RWPE2 (cell line): ENCODE data around the gene FBLIM1.

Experiments
- ATAC-seq: fragments of 200-7000 bp; cut with Tn5 transposase; 3 replicates; pipeline ENCODE4 v1.9.1; 2021; ENCODE audit warnings: low read depth
- DNase-seq: peaks from one replicate; pipeline ENCODE4 v3.0.0-alpha.2; 2020; ENCODE audit warnings: low spot score
- H3K27ac ChIP-seq: fragments of 450-650 bp; 2 replicates; pipeline ENCODE4 v1.5.1; 2017; ENCODE audit warnings: mild to moderate bottlenecking; ENCODE audit not compliant: poor library complexity, severe bottlenecking
- H3K27me3 ChIP-seq: fragments of 250-450 bp; sonication (Bioruptor Pico); 2 replicates; pipeline ENCODE4 v1.5.1; 2021; ENCODE audit warnings: mild to moderate bottlenecking, moderate library complexity; ENCODE audit not compliant: insufficient read depth, poor library complexity, severe bottlenecking
- H3K36me3 ChIP-seq: fragments of 250-450 bp; sonication (Bioruptor Pico); 2 replicates; pipeline ENCODE4 v1.5.1; 2020; ENCODE audit warnings: low read depth, mild to moderate bottlenecking, moderate library complexity
- H3K4me1 ChIP-seq: fragments of 250-450 bp; sonication (Bioruptor Pico); 2 replicates; pipeline ENCODE4 v1.5.1; 2021; ENCODE audit warnings: mild to moderate bottlenecking, moderate library complexity; ENCODE audit not compliant: insufficient read depth, poor library complexity, severe bottlenecking
- H3K4me3 ChIP-seq: fragments of 250-450 bp; sonication (Bioruptor Pico); 2 replicates; pipeline ENCODE4 v1.5.1; 2021; ENCODE audit warnings: mild to moderate bottlenecking, moderate library complexity; ENCODE audit not compliant: severe bottlenecking
- H3K9me3 ChIP-seq: fragments of 250-450 bp; sonication (Bioruptor Pico); 2 replicates; pipeline ENCODE4 v1.5.1; 2021; ENCODE audit warnings: mild to moderate bottlenecking, moderate library complexity; ENCODE audit not compliant: severe bottlenecking
- TF ChIP-seq, protein P1 (sequence below): fragments of 450-650 bp; IDR thresholded peaks from one replicate; pipeline ENCODE4 v1.5.1; 2017; ENCODE audit warnings: mild to moderate bottlenecking, moderate library complexity; ENCODE audit not compliant: poor library complexity, severe bottlenecking

Gene FBLIM1

DNA sequence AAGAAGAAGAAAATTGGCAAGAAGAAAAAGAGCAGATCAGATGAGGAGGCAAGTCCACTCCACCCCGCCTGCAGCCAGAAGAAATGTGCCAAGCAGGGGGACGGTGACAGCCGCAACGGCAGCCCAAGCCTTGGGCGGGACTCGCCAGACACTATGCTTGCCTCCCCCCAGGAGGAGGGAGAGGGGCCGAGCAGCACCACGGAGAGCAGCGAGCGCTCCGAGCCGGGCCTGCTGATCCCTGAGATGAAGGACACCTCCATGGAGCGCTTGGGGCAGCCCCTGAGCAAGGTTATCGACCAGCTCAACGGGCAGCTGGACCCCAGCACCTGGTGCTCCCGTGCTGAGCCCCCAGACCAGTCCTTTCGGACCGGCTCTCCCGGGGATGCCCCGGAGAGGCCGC is 31.6 kb upstream of the FBLIM1 start:
- peaks cover 33% of the 10 kb centered on the region for H3K36me3 ChIP-seq
- no peaks in the 10 kb centered on the region for H3K27me3 ChIP-seq

GRCh38 chr1:15727424-15727823 is 31.2 kb upstream of the FBLIM1 start:
- TF ChIP-seq, protein P1, sequence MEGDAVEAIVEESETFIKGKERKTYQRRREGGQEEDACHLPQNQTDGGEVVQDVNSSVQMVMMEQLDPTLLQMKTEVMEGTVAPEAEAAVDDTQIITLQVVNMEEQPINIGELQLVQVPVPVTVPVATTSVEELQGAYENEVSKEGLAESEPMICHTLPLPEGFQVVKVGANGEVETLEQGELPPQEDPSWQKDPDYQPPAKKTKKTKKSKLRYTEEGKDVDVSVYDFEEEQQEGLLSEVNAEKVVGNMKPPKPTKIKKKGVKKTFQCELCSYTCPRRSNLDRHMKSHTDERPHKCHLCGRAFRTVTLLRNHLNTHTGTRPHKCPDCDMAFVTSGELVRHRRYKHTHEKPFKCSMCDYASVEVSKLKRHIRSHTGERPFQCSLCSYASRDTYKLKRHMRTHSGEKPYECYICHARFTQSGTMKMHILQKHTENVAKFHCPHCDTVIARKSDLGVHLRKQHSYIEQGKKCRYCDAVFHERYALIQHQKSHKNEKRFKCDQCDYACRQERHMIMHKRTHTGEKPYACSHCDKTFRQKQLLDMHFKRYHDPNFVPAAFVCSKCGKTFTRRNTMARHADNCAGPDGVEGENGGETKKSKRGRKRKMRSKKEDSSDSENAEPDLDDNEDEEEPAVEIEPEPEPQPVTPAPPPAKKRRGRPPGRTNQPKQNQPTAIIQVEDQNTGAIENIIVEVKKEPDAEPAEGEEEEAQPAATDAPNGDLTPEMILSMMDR = no peak
- Histone ChIP-seq H3K4me1 (no peaks in the 10 kb centered on the region), H3K27me3 (no peaks in the 10 kb centered on the region), H3K4me3 (no peak overlapping the region), H3K9me3 (no peaks in the 10 kb centered on the region), H3K36me3 (peaks cover 33% of the 10 kb centered on the region), H3K27ac (no peak overlapping the region)
- ATAC-seq (no peak), DNase-seq (peak; percentile 37)

More for the DNA sequence above, 31.6 kb upstream of the FBLIM1 start:
- no peak overlapping the region for H3K27ac ChIP-seq
- no peak for ATAC-seq
- H3K9me3 ChIP-seq = no peaks in the 10 kb centered on the region
- no peak overlapping the region for H3K4me3 ChIP-seq
- H3K4me1 ChIP-seq = no peaks in the 10 kb centered on the region
- TF ChIP-seq, protein P1 = no peak
- peak; percentile 48 for DNase-seq

GRCh38 chr1:15727866-15728534 is 30.6 kb upstream of the FBLIM1 start:
- Histone ChIP-seq H3K9me3 (no peaks in the 10 kb centered on the region), H3K4me3 (no peak overlapping the region), H3K27ac (no peak overlapping the region), H3K36me3 (peaks cover 33% of the 10 kb centered on the region), H3K4me1 (no peaks in the 10 kb centered on the region), H3K27me3 (no peaks in the 10 kb centered on the region)
- ATAC-seq (no peak), DNase-seq (peak; percentile 54)
- TF ChIP-seq, protein P1 = no peak

DNA sequence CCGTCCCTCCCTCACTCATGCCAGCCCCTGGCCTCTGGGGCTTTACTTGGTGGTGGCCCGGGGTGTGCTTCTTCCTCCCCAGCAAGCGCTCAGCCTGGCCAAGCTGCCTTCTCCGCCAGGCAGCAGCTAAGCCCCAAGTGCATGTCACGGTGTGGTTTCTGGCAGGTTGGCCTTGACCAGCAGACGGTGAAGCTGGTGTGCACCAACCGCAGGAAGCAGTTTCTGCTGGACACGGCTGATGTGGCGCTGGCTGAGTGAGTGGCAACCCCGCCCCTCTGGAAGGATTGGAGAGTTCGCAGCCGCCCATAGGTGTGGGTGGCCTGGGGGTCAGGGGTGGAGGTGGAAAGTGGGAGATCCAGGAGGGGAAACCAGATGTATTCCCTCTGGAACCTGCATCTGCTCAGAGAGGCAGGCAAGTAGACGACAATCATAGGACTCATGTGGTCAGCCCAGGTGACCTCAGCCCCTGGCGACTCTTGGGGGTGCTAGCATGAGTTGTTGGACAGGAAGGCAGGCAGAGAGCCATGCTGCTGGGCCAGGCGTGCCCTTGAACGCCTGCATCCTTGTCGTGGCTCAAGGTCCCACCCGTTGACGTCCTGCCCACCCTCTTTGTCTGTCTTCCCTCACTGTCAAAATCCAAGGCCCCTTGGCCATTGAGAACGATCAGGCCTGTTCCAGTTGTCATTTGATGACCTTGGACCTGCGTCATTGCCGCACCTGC is 29.5 kb upstream of the FBLIM1 start:
- no peaks in the 10 kb centered on the region for H3K9me3 ChIP-seq
- peak; percentile 51 for DNase-seq
- peaks cover 38% of the 10 kb centered on the region for H3K36me3 ChIP-seq
- H3K4me3 ChIP-seq = no peak overlapping the region
- H3K4me1 ChIP-seq = no peaks in the 10 kb centered on the region
- H3K27ac ChIP-seq = no peak overlapping the region
- no peaks in the 10 kb centered on the region for H3K27me3 ChIP-seq
- ATAC-seq = no peak
- TF ChIP-seq, protein P1 = no peak

GRCh38 chr1:15730423-15730822 is 28.2 kb upstream of the FBLIM1 start:
- Histone ChIP-seq H3K4me1 (no peaks in the 10 kb centered on the region), H3K9me3 (no peaks in the 10 kb centered on the region), H3K36me3 (peaks cover 42% of the 10 kb centered on the region), H3K27me3 (no peaks in the 10 kb centered on the region), H3K27ac (no peak overlapping the region), H3K4me3 (no peak overlapping the region)
- ATAC-seq (no peak), DNase-seq (peak; percentile 56)
- TF ChIP-seq, protein P1 = no peak
